SU-DHL-6 (cell line): ENCODE data around the gene SOAT2.

ENCODE experiments used
- H2AFZ ChIP-seq: fragments of 200-600 bp; sonication (generic); 2 replicates; pipeline ENCODE4 v1.6.1; 2014; ENCODE audit warnings: low read depth, mild to moderate bottlenecking, moderate library complexity, mixed read lengths, antibody characterized with exemption, low read length; ENCODE audit not compliant: severe bottlenecking
- H3F3A ChIP-seq: fragments of 200-600 bp; shearing (Covaris generic); 2 replicates; pipeline ENCODE4 v1.6.0; 2016; ENCODE audit warnings: antibody characterized with exemption, mild to moderate bottlenecking; ENCODE audit not compliant: insufficient read depth
- H3K27ac ChIP-seq: fragments of 200-600 bp; sonication (generic); 2 replicates; pipeline ENCODE4 v1.5.1; 2016; ENCODE audit warnings: low read depth, mild to moderate bottlenecking, low read length, moderate library complexity, mixed read lengths
- H3K27me3 ChIP-seq: fragments of 200-600 bp; sonication (generic), shearing (Covaris generic); 2 replicates; pipeline ENCODE4 v1.6.0; 2014; ENCODE audit warnings: mild to moderate bottlenecking, low read length
- H3K36me3 ChIP-seq: fragments of 200-600 bp; sonication (generic); 2 replicates; pipeline ENCODE4 v1.6.1; 2014; ENCODE audit warnings: mild to moderate bottlenecking, low read length, mixed read lengths
- H3K4me2 ChIP-seq: fragments of 300-600, 200-600 bp; shearing (Covaris generic), sonication (generic); 2 replicates; pipeline ENCODE4 v1.6.0; 2014; ENCODE audit warnings: low read length, low read depth, mild to moderate bottlenecking; ENCODE audit not compliant: poor library complexity, severe bottlenecking
- H3K4me3 ChIP-seq: fragments of 200-600 bp; sonication (generic); 2 replicates; pipeline ENCODE4 v1.5.1; 2014; ENCODE audit warnings: antibody characterized with exemption, low read length, mild to moderate bottlenecking, mixed read lengths; ENCODE audit not compliant: insufficient read depth, poor library complexity, severe bottlenecking
- H3K79me2 ChIP-seq: fragments of 200-600 bp; sonication (generic); 2 replicates; pipeline ENCODE4 v1.6.1; 2014; ENCODE audit warnings: mild to moderate bottlenecking, low read length, moderate library complexity; ENCODE audit not compliant: insufficient read depth
- H3K9ac ChIP-seq: fragments of 200-600 bp; sonication (generic); 2 replicates; pipeline ENCODE4 v1.7.0; 2014; ENCODE audit warnings: mild to moderate bottlenecking, low read length
- H3K9me2 ChIP-seq: fragments of 200-600 bp; sonication (generic); replicated peaks from 2 replicates; pipeline ENCODE4 v1.6.1; 2014; ENCODE audit warnings: low read length; ENCODE audit not compliant: insufficient read depth
- H3K9me3 ChIP-seq: fragments of 200-600 bp; sonication (generic); 2 replicates; pipeline ENCODE4 v1.6.1; 2014; ENCODE audit warnings: low read length, mixed read lengths; ENCODE audit not compliant: insufficient read depth
- H4K20me1 ChIP-seq: fragments of 200-600 bp; sonication (generic); 2 replicates; pipeline ENCODE4 v1.6.1; 2014; ENCODE audit warnings: low read depth, mild to moderate bottlenecking, antibody characterized with exemption, low read length, moderate library complexity, mixed read lengths
- CTCF ChIP-seq: fragments of 200-600 bp; sonication (generic); IDR thresholded peaks from one replicate; pipeline ENCODE4 v1.5.1; 2017; ENCODE audit warnings: antibody characterized with exemption, mild to moderate bottlenecking, low read length, moderate library complexity; ENCODE audit not compliant: insufficient read depth, poor library complexity, severe bottlenecking
- EZH2phosphoT487 ChIP-seq: fragments of 200-600 bp; sonication (generic), shearing (Covaris generic); conservative IDR thresholded peaks from 2 replicates; pipeline ENCODE4 v1.6.1; 2018; ENCODE audit warnings: mild to moderate bottlenecking, antibody characterized with exemption, low read length, moderate library complexity, mixed read lengths

Gene SOAT2

GRCh38 chr12:53170876-53171724, 67.8 kb downstream of the SOAT2 start:
- no peaks in the 10 kb centered on the region for H4K20me1 ChIP-seq
- H3K4me3 ChIP-seq = no peak overlapping the region
- H3K79me2 ChIP-seq = no peaks in the 10 kb centered on the region
- H3K36me3 ChIP-seq = no peaks in the 10 kb centered on the region
- H3K4me2 ChIP-seq = no peak overlapping the region
- H3K9ac ChIP-seq = no peak overlapping the region
- H3K27ac ChIP-seq = no peak overlapping the region
- no peaks in the 10 kb centered on the region for H3F3A ChIP-seq
- no peaks in the 10 kb centered on the region for H3K9me2 ChIP-seq
- TF ChIP-seq CTCF = no peak
- no peak for TF ChIP-seq EZH2phosphoT487
- no peaks in the 10 kb centered on the region for H3K27me3 ChIP-seq
- H2AFZ ChIP-seq = no peak overlapping the region
- H3K9me3 ChIP-seq = no peaks in the 10 kb centered on the region

GRCh38 chr12:53171725-53172329, 68.5 kb downstream of the SOAT2 start:
- no peak overlapping the region for H3K9ac ChIP-seq
- no peaks in the 10 kb centered on the region for H3K36me3 ChIP-seq
- H3K27ac ChIP-seq = no peak overlapping the region
- no peaks in the 10 kb centered on the region for H4K20me1 ChIP-seq
- H3K79me2 ChIP-seq = no peaks in the 10 kb centered on the region
- no peak overlapping the region for H3K4me3 ChIP-seq
- H3F3A ChIP-seq = no peaks in the 10 kb centered on the region
- TF ChIP-seq CTCF (no peak), EZH2phosphoT487 (no peak)
- no peaks in the 10 kb centered on the region for H3K27me3 ChIP-seq
- no peaks in the 10 kb centered on the region for H3K9me3 ChIP-seq
- H3K9me2 ChIP-seq = no peaks in the 10 kb centered on the region
- no peak overlapping the region for H2AFZ ChIP-seq
- H3K4me2 ChIP-seq = no peak overlapping the region

- Histone ChIP-seq H3K9ac (no peak overlapping the region), H2AFZ (no peak overlapping the region), H3K27me3 (no peaks in the 10 kb centered on the region), H3K4me3 (no peak overlapping the region), H4K20me1 (no peaks in the 10 kb centered on the region), H3K36me3 (no peaks in the 10 kb centered on the region), H3F3A (no peaks in the 10 kb centered on the region; the same call in 1 of the 2 replicates), H3K4me2 (no peak overlapping the region), H3K9me3 (no peaks in the 10 kb centered on the region), H3K79me2 (no peaks in the 10 kb centered on the region), H3K27ac (no peak overlapping the region), H3K9me2 (no peaks in the 10 kb centered on the region)
- no peak for TF ChIP-seq CTCF
- no peak for TF ChIP-seq EZH2phosphoT487
Measured at GRCh38 chr12:53172352-53172751, 69.1 kb downstream of the SOAT2 start.
